Amniotic stem cell (primary cell): Measurements from ENCODE around the gene FBXL16.
"Not testable (repeated sequence)": the region's sequence is repeated elsewhere in the genome, so short reads cannot be mapped to it uniquely, and the experiment has no call there.

ENCODE experiments used
- DNase-seq: peaks from one replicate; lab custom pipeline; 2025; lab: John Stamatoyannopoulos, UW

Gene FBXL16, protein sequence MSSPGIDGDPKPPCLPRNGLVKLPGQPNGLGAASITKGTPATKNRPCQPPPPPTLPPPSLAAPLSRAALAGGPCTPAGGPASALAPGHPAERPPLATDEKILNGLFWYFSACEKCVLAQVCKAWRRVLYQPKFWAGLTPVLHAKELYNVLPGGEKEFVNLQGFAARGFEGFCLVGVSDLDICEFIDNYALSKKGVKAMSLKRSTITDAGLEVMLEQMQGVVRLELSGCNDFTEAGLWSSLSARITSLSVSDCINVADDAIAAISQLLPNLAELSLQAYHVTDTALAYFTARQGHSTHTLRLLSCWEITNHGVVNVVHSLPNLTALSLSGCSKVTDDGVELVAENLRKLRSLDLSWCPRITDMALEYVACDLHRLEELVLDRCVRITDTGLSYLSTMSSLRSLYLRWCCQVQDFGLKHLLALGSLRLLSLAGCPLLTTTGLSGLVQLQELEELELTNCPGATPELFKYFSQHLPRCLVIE

DNA sequence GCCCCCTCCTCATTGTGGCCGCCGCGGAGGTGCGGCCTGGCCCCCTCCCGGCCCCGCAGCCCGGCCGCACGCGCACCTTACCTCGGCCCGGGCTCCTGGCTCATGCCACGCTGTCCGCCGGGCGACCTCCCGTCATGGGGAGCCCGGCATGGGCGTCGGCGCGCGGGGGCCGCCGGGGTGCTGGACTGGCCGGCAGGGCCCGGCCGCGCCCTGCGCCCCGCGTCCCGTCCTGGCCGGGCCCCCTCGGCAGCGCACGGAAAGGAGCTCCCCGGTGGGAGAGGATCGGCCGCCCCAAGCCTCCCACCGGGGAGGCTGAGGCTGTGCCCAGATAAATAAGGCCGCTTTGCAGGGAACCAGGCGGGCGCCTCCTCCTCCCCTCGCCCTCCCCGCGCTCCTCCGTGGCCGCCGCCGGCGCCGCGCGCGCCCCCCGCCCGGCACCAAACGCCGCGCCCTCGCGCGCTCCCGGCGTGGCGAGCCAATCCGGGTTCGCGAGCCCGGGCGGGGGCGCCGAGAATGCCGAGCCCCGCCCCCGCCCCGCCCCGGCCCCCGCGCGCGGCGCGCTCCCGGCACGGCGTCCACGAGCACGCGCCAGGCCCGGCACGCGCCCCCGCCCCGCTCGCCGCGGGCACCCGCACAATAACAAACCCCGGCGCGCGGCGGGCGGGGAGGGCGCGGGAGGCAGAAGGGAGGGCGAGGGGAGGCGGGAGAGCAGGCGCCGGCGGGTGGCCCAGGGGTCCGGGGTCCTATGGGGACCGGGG, at the start of gene FBXL16:
Gene FBXL16, minus strand, starts transcription at position 371 of the 758 bp plus-strand sequence. CDS start 8,396 bp downstream, outside the sequence.
- DNase-seq = no peak

DNA sequence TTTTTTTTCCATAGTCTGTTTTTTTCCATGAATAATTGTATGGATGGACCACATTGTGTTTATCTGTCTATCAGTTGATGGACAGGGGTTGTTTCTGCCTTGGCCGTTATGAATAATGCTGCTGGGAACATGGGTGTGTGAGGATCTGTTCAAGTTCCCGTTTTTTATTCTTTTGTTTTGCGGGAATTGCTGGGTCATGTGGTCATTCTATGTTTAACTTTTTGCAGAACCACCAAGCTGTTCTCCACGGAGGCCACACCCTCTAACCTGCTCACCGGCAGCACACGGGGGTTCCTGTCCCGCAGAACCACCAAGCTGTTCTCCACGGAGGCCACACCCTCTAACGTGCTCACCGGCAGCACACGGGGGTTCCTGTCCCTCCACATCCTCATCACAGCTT, 49.1 kb upstream of the FBXL16 start:
- no peak for DNase-seq

DNA sequence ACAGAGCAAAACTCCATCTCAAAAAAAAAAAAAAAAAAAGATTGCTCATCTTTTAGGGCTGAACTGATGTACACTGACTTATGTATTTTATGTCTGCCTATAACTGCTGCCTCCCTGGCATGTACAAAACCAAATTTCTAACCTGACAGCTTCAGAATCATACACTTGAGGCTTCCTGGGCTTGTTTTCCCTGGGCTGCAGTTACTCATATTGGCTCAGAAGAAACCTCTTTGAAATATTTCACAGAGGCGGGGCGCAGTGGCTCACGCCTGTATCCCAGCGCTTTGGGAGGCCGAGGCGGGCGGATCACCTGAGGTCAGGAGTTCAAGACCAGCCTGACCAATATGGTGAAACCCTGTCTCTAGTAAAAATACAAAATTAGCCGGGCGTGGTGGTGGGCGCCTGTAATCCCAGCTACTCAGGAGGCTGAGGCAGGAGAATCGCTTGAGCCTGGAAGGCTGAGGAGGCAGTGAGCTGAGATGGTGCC, 48.6 kb upstream of the FBXL16 start:
- not testable (repeated sequence) for DNase-seq

DNA sequence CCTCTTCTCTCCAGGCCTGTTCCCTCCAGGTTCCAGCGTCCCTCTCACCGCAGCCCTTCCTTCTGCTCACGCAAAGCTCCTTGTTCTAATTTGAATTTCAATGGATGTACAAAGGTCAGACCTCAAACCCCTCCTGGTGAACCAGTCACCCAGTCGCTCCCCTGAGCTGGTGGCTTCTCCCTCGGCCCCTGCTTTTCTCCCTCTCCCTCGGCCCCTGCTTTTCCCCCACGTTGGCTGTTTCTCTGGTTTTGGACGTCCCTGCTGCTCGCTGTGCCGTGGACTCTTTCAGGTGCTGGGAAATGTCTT, 46.4 kb upstream of the FBXL16 start:
- DNase-seq = no peak

- no peak for DNase-seq
Measured at GRCh38 chr16:751152-752006, 45.8 kb upstream of the FBXL16 start.

GRCh38 chr16:750485-750884, 44.9 kb upstream of the FBXL16 start:
- DNase-seq = no peak

- no peak for DNase-seq
Measured at GRCh38 chr16:749010-749409, 43.4 kb upstream of the FBXL16 start.

- DNase-seq = no peak
Measured at GRCh38 chr16:747978-748746, 42.6 kb upstream of the FBXL16 start.

DNA sequence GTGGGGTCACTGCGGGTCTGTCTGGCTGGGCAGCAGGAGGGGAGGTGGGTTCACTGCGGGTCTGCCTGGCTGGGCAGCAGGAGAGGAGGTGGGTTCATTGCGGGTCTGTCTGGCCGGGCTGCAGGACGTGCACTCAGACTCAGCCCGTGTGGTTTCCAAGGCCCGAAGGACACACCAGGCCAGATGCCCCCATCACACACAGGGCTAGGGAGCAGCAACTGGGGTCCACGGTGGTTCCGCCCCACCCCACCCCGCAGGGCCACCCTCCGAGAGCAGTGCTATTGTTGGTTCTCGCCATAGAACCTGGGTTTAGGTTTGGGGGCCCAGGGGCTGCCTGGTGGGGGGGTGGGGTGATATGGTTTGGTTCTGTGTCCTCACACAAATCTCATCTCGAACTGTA, 41.0 kb upstream of the FBXL16 start:
- DNase-seq = no peak

GRCh38 chr16:745739-746138, 40.1 kb upstream of the FBXL16 start:
- DNase-seq = no peak

GRCh38 chr16:743794-744500, 38.3 kb upstream of the FBXL16 start:
- DNase-seq = no peak

- DNase-seq = not testable (repeated sequence)
Measured at GRCh38 chr16:742894-743293, 37.3 kb upstream of the FBXL16 start.

DNA sequence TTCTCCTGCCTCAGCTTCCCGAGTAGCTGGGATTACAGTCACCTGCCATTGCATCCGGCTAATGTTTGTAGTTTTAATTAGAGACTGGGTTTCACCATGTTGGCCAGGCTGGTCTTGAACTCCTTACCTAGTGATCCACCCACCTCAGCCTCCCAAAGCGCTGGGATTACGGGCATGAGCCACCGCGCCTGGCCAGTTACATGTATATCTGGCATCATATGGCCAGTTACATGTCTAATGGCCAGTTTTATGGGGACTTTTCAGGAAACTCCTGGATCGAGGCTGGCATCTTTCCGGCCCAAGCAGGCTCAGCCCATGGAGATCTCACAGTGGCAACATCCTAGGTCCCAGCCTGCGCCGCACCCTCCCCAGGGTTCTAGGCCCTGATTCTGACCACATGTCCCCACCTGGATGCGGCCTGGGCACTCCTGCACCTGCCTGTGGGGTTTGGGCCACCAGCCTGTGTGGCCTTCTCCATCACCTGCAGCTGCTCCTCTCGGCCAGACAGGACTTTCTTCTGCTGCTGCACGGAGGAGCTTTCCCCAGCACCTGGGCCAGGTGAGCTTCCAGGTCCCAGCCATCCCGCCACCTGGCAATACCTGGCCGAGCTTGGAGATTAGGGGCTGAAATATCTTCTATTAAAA, 36.5 kb upstream of the FBXL16 start:
- no peak for DNase-seq

DNA sequence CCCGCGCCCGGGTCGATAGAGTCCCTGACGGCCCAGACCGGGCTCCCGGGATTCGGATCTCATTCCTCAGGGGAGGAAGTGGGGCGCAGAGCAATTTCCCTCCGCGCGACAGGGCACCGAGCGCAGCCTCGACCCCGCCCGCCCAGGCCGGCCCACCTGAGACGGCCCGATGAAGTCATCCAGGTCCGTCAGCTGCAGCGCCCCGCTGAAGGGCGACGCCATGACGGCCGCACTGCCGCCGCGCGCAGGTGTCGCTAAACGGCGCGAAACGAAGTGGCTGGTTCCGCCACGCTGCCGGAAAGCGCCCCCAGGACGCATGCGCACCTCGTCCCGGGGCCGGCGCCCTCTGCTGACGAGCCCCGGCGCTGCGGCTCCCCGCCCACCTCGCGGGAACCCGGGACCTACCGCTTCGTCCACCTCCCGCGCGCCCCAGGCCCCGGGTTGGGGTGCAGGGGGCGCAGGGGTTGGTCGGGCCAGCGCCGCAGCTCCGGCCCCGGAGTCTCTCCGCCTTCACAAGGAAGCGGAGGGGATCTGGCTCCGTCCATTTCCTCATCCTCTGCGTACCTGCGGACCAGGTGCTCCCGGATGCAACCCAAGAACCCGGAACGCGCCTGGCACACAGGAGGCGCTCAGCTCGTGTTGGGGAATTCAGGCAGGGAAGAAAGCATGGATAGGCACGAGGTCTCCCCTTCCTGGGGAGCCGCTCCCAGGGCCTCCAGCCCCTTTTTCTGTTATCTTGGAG, 35.3 kb upstream of the FBXL16 start, which contains the start of gene CIAO3:
Gene CIAO3, minus strand, starts transcription at position 234 of the 742 bp plus-strand sequence. Its CDS starts 12 bp downstream, at position 222.
- peak; percentile 67 for DNase-seq

DNA sequence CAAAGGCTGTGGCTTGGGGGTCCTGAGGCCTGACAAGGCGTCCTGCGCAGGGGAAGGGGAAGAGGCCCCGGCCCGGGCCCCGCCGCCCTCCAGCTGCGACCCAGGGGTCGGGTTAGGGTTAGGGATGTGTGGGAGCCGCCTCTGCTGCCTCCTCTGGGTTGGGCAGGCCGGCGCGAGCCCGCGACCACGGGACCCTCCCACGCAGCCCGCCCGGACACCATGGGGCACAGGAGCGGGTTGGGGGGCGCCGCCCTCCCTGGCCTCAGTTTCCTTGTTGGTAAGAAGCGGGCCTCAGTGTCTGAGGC, 34.8 kb upstream of the FBXL16 start:
- no peak for DNase-seq

DNA sequence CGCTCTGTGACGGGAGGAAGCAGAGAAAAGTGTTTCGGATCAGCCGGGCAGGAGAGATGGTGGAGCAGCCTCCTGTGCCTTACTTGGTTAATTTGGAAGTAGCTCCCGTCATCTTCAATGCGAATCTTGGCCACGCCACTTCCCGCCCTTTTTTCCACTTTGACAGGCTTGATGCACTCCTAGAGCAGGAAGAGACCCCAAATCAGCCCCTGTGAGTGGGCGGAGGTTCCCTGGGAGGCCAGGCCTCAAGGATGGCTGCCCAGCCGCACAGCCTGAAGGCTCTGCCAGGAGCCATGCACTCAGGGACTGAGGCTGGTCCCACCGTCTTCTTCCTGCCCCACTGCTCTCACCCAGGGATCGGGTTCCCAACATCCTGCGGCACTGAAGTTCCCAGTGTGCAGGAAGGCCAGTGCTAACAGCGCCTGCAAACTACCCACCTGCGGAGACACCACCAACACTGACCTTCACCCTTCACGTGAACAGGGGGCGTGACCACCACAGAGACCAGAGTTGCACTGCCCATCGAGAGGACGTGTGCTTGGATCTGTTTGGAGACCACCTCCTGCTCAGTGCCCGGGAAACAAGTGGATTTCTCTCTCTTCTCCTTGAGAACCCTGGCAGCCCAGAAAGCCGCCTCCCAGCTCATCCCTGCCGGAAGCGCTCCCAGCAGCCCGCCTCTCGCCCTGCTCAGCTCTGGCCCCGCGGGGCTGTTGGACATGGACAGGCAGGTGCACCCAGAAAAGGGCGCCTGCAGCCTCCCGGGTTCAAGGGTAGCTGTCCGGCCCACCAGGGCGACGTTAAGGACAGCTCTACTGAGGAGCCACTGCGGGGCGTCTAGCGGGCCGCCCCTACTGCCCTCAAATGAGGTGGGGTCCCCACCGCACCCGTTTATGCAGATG, 34.2 kb upstream of the FBXL16 start:
- DNase-seq = no peak

GRCh38 chr16:736936-737481, 31.4 kb upstream of the FBXL16 start:
- no peak for DNase-seq

DNA sequence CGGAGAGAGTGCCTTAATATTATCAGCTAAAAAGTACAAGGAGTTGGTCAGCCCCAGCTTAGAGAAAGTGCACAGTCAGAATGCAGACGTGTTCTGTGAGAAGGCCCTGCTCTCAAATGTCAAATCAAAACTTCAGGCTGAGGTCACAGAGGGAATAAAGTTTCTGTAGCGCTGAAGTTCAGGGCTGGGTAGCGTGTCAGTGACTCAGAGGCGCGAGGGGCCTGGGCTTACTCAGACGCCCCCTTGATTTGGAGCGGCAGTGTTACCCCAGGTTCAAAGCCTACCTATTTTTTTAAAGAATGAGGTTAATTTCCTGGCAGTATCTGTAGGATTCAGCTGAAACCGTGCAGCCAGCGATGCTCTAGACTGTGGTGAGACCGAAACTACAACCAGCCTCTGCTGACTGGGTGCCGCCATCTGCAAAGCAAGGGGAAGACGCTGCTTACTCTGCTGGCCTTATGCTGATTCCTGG, 30.4 kb upstream of the FBXL16 start:
- no peak for DNase-seq
